Subcutaneous adipose tissue (tissue), 4 donors: Measurements from ENCODE around the gene RASGRF1. TPM values are rescaled to one million over a fixed set of nuclear protein-coding genes. Genes with fewer than 3 reads are reported as not detected.

Experiments
- CTCF ChIP-seq: fragments of 450-650 bp; IDR thresholded peaks from one replicate; pipeline ENCODE4 v1.5.1; 2016; ENCODE audit warnings: low read depth, mild to moderate bottlenecking, control low read depth, antibody characterized with exemption, moderate library complexity
- total RNA-seq, 4 donors: library from RNA; depleted of rRNA; stranded (reverse); fragments of >200 nt; gene quantifications; one replicate each; pipeline ENCODE4 v1.1.0, GENCODE V29; 2016

Gene RASGRF1
- total RNA-seq, 4 donors from 2014 or later, result under 0.01 to 1.7 (median 0.22) TPM; not detected in 1

- no peak for TF ChIP-seq CTCF
Measured at GRCh38 chr15:79007066-79007465, 83.5 kb downstream of the RASGRF1 start.

GRCh38 chr15:79006071-79006470 lies 84.5 kb downstream of the RASGRF1 start:
- TF ChIP-seq CTCF, result no peak

- TF ChIP-seq CTCF, result no peak
Measured at GRCh38 chr15:79004336-79004735, 86.2 kb downstream of the RASGRF1 start.

GRCh38 chr15:79003896-79004295 lies 86.7 kb downstream of the RASGRF1 start:
- no peak for TF ChIP-seq CTCF

GRCh38 chr15:79003301-79003700 lies 87.3 kb downstream of the RASGRF1 start:
- no peak for TF ChIP-seq CTCF

- no peak for TF ChIP-seq CTCF
Measured at GRCh38 chr15:79002581-79002980, 88.0 kb downstream of the RASGRF1 start.

- no peak for TF ChIP-seq CTCF
Measured at GRCh38 chr15:78999636-79000035, 90.9 kb downstream of the RASGRF1 start.
